Osteoblast (primary cell): ENCODE measurements around the gene DRD1. TPM values are rescaled to one million over a fixed set of nuclear protein-coding genes. Genes with fewer than 3 reads are reported as not detected.

Experiments used
- DNase-seq: peaks from one replicate; pipeline ENCODE4 v3.0.0; 2011; ENCODE audit warnings: low spot score, mixed read lengths; ENCODE audit not compliant: insufficient read length; ENCODE audit errors: missing footprints
- H2AFZ ChIP-seq: 2 replicates; pipeline ENCODE4 v1.6.0; 2011; ENCODE audit warnings: mild to moderate bottlenecking, low read length
- H3K27ac ChIP-seq: 2 replicates; pipeline ENCODE4 v1.5.1; 2011; ENCODE audit warnings: mild to moderate bottlenecking, low read depth, low read length, moderate library complexity
- H3K27me3 ChIP-seq: 2 replicates; pipeline ENCODE4 v1.6.0; 2012; ENCODE audit warnings: mild to moderate bottlenecking, control low read depth, inconsistent platforms, low read length, moderate library complexity; ENCODE audit not compliant: insufficient read depth
- H3K36me3 ChIP-seq: 2 replicates; pipeline ENCODE4 v1.5.1; 2011; ENCODE audit warnings: mild to moderate bottlenecking, low read length, control low read depth, moderate library complexity; ENCODE audit not compliant: insufficient read depth
- H3K4me1 ChIP-seq: 2 replicates; pipeline ENCODE4 v1.5.1; 2011; ENCODE audit warnings: mild to moderate bottlenecking, low read length, control low read depth, moderate library complexity; ENCODE audit not compliant: insufficient read depth
- H3K4me2 ChIP-seq: 2 replicates; pipeline ENCODE4 v1.6.0; 2011; ENCODE audit warnings: mild to moderate bottlenecking, low read length; ENCODE audit not compliant: insufficient read depth
- H3K4me3 ChIP-seq: fragments of 200-600 bp; sonication (generic); 3 replicates; pipeline ENCODE4 v1.5.1; 2012; ENCODE audit warnings: mild to moderate bottlenecking, low read length, inconsistent platforms; ENCODE audit not compliant: insufficient read depth
- H3K79me2 ChIP-seq: 2 replicates; pipeline ENCODE4 v1.6.0; 2012; ENCODE audit warnings: mild to moderate bottlenecking, low read length, control low read depth, inconsistent platforms; ENCODE audit not compliant: insufficient read depth
- H3K9me3 ChIP-seq: 2 replicates; pipeline ENCODE4 v1.5.1; 2011; ENCODE audit warnings: low read depth, low read length, control low read depth
- H4K20me1 ChIP-seq: 2 replicates; pipeline ENCODE4 v1.6.0; 2012; ENCODE audit warnings: mild to moderate bottlenecking, low read length, control low read depth; ENCODE audit not compliant: insufficient read depth
- total RNA-seq: library from RNA; depleted of rRNA; stranded (reverse); fragments of >200 nt; gene quantifications from 2 replicates; pipeline ENCODE4 v1.2.3, GENCODE V29; 2012
- TF ChIP-seq, protein P1 (sequence below): IDR thresholded peaks from 2 replicates; pipeline ENCODE4 v1.5.1; 2011; ENCODE audit warnings: mild to moderate bottlenecking, low read depth, low read length, moderate library complexity; ENCODE audit errors: extremely low read depth

DRD1 gene
- total RNA-seq, 1 donor = under 0.01 TPM

GRCh38 chr5:175484322-175484721 is 40.3 kb upstream of the DRD1 start:
- peaks cover 9% of the 10 kb centered on the region for H3K4me1 ChIP-seq
- TF ChIP-seq, protein P1, sequence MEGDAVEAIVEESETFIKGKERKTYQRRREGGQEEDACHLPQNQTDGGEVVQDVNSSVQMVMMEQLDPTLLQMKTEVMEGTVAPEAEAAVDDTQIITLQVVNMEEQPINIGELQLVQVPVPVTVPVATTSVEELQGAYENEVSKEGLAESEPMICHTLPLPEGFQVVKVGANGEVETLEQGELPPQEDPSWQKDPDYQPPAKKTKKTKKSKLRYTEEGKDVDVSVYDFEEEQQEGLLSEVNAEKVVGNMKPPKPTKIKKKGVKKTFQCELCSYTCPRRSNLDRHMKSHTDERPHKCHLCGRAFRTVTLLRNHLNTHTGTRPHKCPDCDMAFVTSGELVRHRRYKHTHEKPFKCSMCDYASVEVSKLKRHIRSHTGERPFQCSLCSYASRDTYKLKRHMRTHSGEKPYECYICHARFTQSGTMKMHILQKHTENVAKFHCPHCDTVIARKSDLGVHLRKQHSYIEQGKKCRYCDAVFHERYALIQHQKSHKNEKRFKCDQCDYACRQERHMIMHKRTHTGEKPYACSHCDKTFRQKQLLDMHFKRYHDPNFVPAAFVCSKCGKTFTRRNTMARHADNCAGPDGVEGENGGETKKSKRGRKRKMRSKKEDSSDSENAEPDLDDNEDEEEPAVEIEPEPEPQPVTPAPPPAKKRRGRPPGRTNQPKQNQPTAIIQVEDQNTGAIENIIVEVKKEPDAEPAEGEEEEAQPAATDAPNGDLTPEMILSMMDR = no peak
- no peak overlapping the region for H3K4me3 ChIP-seq
- no peaks in the 10 kb centered on the region for H3K27me3 ChIP-seq
- no peak overlapping the region for H2AFZ ChIP-seq
- H3K4me2 ChIP-seq = no peak overlapping the region
- no peaks in the 10 kb centered on the region for H3K9me3 ChIP-seq
- H3K79me2 ChIP-seq = peaks cover 98% of the 10 kb centered on the region
- peaks cover 30% of the 10 kb centered on the region for H3K36me3 ChIP-seq
- peaks cover 67% of the 10 kb centered on the region for H4K20me1 ChIP-seq
- no peak for DNase-seq
- H3K27ac ChIP-seq = no peak overlapping the region

- Histone ChIP-seq H4K20me1 (peaks cover 58% of the 10 kb centered on the region), H2AFZ (no peak overlapping the region), H3K4me3 (no peak overlapping the region), H3K4me1 (peaks cover 9% of the 10 kb centered on the region), H3K79me2 (peaks cover 95% of the 10 kb centered on the region), H3K9me3 (no peaks in the 10 kb centered on the region), H3K27me3 (no peaks in the 10 kb centered on the region), H3K4me2 (no peak overlapping the region), H3K27ac (no peak overlapping the region), H3K36me3 (peaks cover 26% of the 10 kb centered on the region)
- no peak for DNase-seq
- TF ChIP-seq, protein P1 = no peak
Observed at GRCh38 chr5:175483337-175483736, 39.4 kb upstream of the DRD1 start.

- Histone ChIP-seq H3K4me2 (peak overlapping the region; percentile 90), H3K27me3 (peaks cover 2% of the 10 kb centered on the region), H3K27ac (peak overlapping the region; percentile 83), H4K20me1 (peaks cover 28% of the 10 kb centered on the region), H2AFZ (peak overlapping the region; percentile 99), H3K36me3 (peaks cover 18% of the 10 kb centered on the region), H3K9me3 (no peaks in the 10 kb centered on the region), H3K4me1 (peaks cover 12% of the 10 kb centered on the region), H3K79me2 (peaks cover 56% of the 10 kb centered on the region), H3K4me3 (peak overlapping the region; percentile 96)
- DNase-seq = peak; percentile 92
- TF ChIP-seq, protein P1 = no peak
Observed at GRCh38 chr5:175479125-175479881, 35.3 kb upstream of the DRD1 start.

DNA sequence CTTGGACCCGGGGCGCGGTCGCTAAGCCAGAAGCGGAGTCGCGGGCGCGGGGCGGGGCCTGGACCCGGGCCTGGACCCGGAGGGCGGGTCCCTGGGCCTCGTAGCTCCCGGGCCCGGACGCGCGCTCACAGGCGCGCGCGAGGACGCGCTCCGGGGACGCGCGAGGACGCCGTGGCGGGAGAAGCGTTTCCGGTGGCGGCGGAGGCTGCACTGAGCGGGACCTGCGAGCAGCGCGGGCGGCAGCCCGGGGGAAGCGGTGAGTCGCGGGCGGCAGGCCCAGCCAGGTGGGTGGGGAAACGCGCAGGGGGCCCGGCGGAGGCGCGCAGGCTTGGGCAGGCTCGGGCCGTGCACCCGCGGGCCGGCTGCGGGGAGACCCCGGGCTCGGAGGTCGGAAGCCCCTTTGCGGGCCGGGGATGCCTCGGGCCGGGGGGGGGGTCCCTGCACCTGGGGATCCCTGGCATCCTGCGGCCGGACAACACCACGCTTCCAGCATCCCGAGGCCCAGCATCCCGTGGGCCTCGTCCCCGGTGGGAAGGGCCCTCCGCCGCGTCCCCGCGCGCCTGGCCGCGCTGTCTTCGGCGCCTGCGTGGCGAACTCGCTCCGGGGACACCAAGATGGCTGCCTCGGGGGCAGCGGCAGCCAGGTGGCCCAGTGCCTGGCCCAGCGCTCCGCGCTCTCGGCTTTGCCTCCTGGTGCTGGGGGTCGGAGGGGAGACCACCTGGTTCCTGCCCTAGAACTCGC is 34.6 kb upstream of the DRD1 start, which contains the start of gene SFXN1:
Gene SFXN1, plus strand, starts transcription at position 177 of the 741 bp plus-strand sequence. CDS start 13,544 bp downstream, outside the sequence.
- Histone ChIP-seq H3K79me2 (peaks cover 48% of the 10 kb centered on the region), H2AFZ (peak within 1 kb of the TSS; percentile 99), H3K9me3 (no peaks in the 10 kb centered on the region), H4K20me1 (peaks cover 21% of the 10 kb centered on the region), H3K4me1 (peaks cover 12% of the 10 kb centered on the region), H3K4me3 (peak within 1 kb of the TSS; percentile 96), H3K27me3 (peaks cover 7% of the 10 kb centered on the region), H3K36me3 (peaks cover 12% of the 10 kb centered on the region), H3K27ac (peak within 1 kb of the TSS; percentile 83), H3K4me2 (peak within 1 kb of the TSS; percentile 90)
- TF ChIP-seq, protein P1 = no peak
- DNase-seq = peak; percentile 99
